HepG2 (cell line): ENCODE data around the gene C1orf198. TPM values are rescaled to one million over a fixed set of nuclear protein-coding genes. Genes with fewer than 3 reads are reported as not detected.

ENCODE experiments used
- ATAC-seq: fragments of 200-7000 bp; cut with Tn5 transposase; 3 replicates; pipeline ENCODE4 v1.9.1; 2020; ENCODE audit warnings: mild to moderate bottlenecking, moderate library complexity
- BruUV-seq: library from RNA; stranded (reverse); fragments of 400-500 nt; replicated peaks from 2 replicates; lab custom pipeline; 2021; lab: Mats Ljungman, UMichigan
- CTCF ChIA-PET: fragments of 300-600 bp; formaldehyde crosslinking; extraction: SDS; loops from one replicate; lab custom pipeline; 2021; ENCODE audit warnings: low total read pairs, inconsistent platforms, low intra/inter-chr PET ratio; lab: Yijun Ruan, JAX
- POLR2A ChIA-PET: fragments of 350-600 bp; sonication (Branson Sonifier 250); formaldehyde crosslinking; loops from one replicate; lab custom pipeline; 2020; ENCODE audit warnings: antibody characterized with exemption, inconsistent platforms; lab: Yijun Ruan, JAX
- DNase-seq: peaks from one replicate; pipeline ENCODE4 v3.0.0-alpha.2; 2015; ENCODE audit warnings: low spot score
- FAIRE-seq: peaks from 3 replicates; lab custom pipeline; 2011; peaks lifted over from hg19 to GRCh38; lab: Jason Lieb, UNC
- H2AFZ ChIP-seq: one replicate; pipeline ENCODE4 v1.6.1; 2011; ENCODE audit warnings: low read length, inconsistent platforms
- H3K27ac ChIP-seq: fragments of 300-600 bp; 3 replicates; pipeline ENCODE4 v1.8.0; 2011; ENCODE audit warnings: mixed run types, mild to moderate bottlenecking, mixed read lengths, low read length, inconsistent platforms; ENCODE audit not compliant: insufficient read depth; ENCODE audit errors: extremely low read length
- H3K27me3 ChIP-seq, 2 experiments: fragments of 200-600 bp in 1 of 2; 2 replicates in 1 of 2; 3 replicates in 1 of 2; pipeline versions ENCODE4 v1.6.0 to v1.8.0; 2011; ENCODE audit warnings: low read length in 2 of 2, mild to moderate bottlenecking in 2 of 2, moderate library complexity in 2 of 2, inconsistent platforms in 1 of 2; ENCODE audit not compliant: insufficient read depth in 2 of 2, control insufficient read depth in 1 of 2
- H3K36me3 ChIP-seq, 2 experiments: fragments of 200-600 bp in 1 of 2; replicated peaks in 1 of 2; 2 replicates in 1 of 2; 3 replicates in 1 of 2; pipeline versions ENCODE4 v1.5.1 to v1.8.0; 2011; ENCODE audit warnings: low read length in 2 of 2, inconsistent platforms in 1 of 2; ENCODE audit not compliant: insufficient read depth in 2 of 2, control insufficient read depth in 1 of 2
- H3K4me1 ChIP-seq: 2 replicates; pipeline ENCODE4 v1.5.1; 2012; ENCODE audit warnings: low read length, inconsistent platforms; ENCODE audit not compliant: insufficient read depth
- H3K4me2 ChIP-seq: 2 replicates; pipeline ENCODE4 v1.6.0; 2011; ENCODE audit warnings: low read depth, low read length, inconsistent platforms
- H3K4me3 ChIP-seq, 3 experiments: fragments of 200-600 bp in 1 of 3; sonication (generic), shearing (Covaris generic) in 1 of 3; replicated peaks in 1 of 3; 2 replicates each; pipeline ENCODE4 v1.5.1; 2011 to 2016; ENCODE audit warnings: low read length in 3 of 3, inconsistent platforms in 2 of 3, low read depth in 2 of 3, mild to moderate bottlenecking in 2 of 3, control low read depth in 1 of 3, mixed read lengths in 1 of 3; ENCODE audit not compliant: insufficient read depth in 1 of 3
- H3K79me2 ChIP-seq: one replicate; pipeline ENCODE4 v1.6.1; 2011; ENCODE audit warnings: low read length, inconsistent platforms; ENCODE audit not compliant: insufficient read depth
- H3K9ac ChIP-seq: 2 replicates; pipeline ENCODE4 v1.6.0; 2011; ENCODE audit warnings: mild to moderate bottlenecking, low read depth, low read length, inconsistent platforms; ENCODE audit not compliant: insufficient read depth
- H3K9me3 ChIP-seq: 2 replicates; pipeline ENCODE4 v1.5.1; 2012; ENCODE audit warnings: mild to moderate bottlenecking, low read length
- H4K20me1 ChIP-seq: 2 replicates; pipeline ENCODE4 v1.6.0; 2011; ENCODE audit warnings: inconsistent platforms, mild to moderate bottlenecking, low read length, moderate library complexity; ENCODE audit not compliant: insufficient read depth
- CBX1 ChIP-seq: IDR thresholded peaks from one replicate; pipeline ENCODE4 v1.6.1; 2016; ENCODE audit warnings: antibody characterized with exemption, low read depth
- ELF1 ChIP-seq: sonication (generic); formaldehyde crosslinking; IDR thresholded peaks from 2 replicates; pipeline ENCODE4 v1.4.0; 2020; ENCODE audit warnings: missing genetic modification reagents
- HNF4G ChIP-seq, 2 experiments: sonication (generic) in 1 of 2; formaldehyde crosslinking in 1 of 2; IDR thresholded peaks; 2 replicates each; pipeline versions ENCODE4 v1.4.0 to v1.6.1; 2011 to 2020; ENCODE audit warnings: borderline replicate concordance in 2 of 2, low read depth in 2 of 2, mild to moderate bottlenecking in 2 of 2, low read length in 1 of 2, missing genetic modification reagents in 1 of 2, moderate library complexity in 1 of 2
- MTA1 ChIP-seq: sonication (generic); formaldehyde crosslinking; IDR thresholded peaks from 2 replicates; pipeline ENCODE4 v1.4.0; 2020; ENCODE audit warnings: missing genetic modification reagents, mild to moderate bottlenecking, borderline replicate concordance
- PLRG1 ChIP-seq: fragments of 450-650 bp; conservative IDR thresholded peaks from 2 replicates; pipeline ENCODE4 v1.6.1; 2016
- RCOR2 ChIP-seq: IDR thresholded peaks from 2 replicates; pipeline ENCODE4 v1.6.1; 2016; ENCODE audit warnings: missing biosample characterization, missing genetic modification reagents
- SIX1 ChIP-seq: sonication (generic); formaldehyde crosslinking; IDR thresholded peaks from 2 replicates; pipeline ENCODE4 v1.4.0; 2020; ENCODE audit warnings: missing genetic modification reagents, borderline replicate concordance
- ZNF670 ChIP-seq: sonication (generic); formaldehyde crosslinking; IDR thresholded peaks from 2 replicates; pipeline ENCODE4 v1.8.0; 2022; ENCODE audit warnings: mild to moderate bottlenecking, missing genetic modification reagents, borderline replicate concordance
- ZNF788 ChIP-seq: sonication (generic); formaldehyde crosslinking; IDR thresholded peaks from 2 replicates; pipeline ENCODE4 v1.5.0; 2020; ENCODE audit warnings: mild to moderate bottlenecking, missing genetic modification reagents, borderline replicate concordance
- WGBS: methylation state at CpG from one replicate; pipeline ENCODE4 v1.1.6; 2017; ENCODE audit warnings: low lambda C conversion rate; 5-methylcytosine and 5-hydroxymethylcytosine counted together
- in situ Hi-C: cut with HindIII; loops from 2 replicates; pipeline ENCODE4 v1.10.0; 2017; ENCODE audit warnings: low pct_unique_long_range_greater_than_20kb; ENCODE audit not compliant: extremely low pct_ligation_motif_present
- intact Hi-C: fragments of 100-400 bp; cut with micrococcal nuclease; formaldehyde crosslinking; loops from one replicate; pipeline ENCODE4 v1.10.0; 2022; ENCODE audit not compliant: unreplicated experiment
- polyA plus RNA-seq, 8 experiments: library from polyadenylated mRNA; depleted of rRNA in 3 of 8; stranded (reverse) in 7 of 8; unstranded in 1 of 8; fragments of >200 nt; fragmentation: Illumina TruSeq in 4 of 8; extraction: Trizol in 4 of 8; gene quantifications; 2 replicates each; pipeline versions ENCODE4 v1.2.1 to v1.2.3, GENCODE V29; 2011 to 2016; ENCODE audit warnings: low read depth in 4 of 8, missing spikeins in 1 of 8, mixed read lengths in 1 of 8; ENCODE audit not compliant: insufficient read depth in 1 of 8
- total RNA-seq, 5 experiments: library from RNA; depleted of rRNA; stranded (reverse); fragments of >200 nt; fragmentation: Illumina TruSeq; extraction: Trizol; gene quantifications; 2 replicates each; pipeline ENCODE4 v1.2.3, GENCODE V29; 2016; ENCODE audit warnings: low read depth in 1 of 5
- TF ChIP-seq, protein P1 (sequence below): IDR thresholded peaks from 2 replicates; pipeline ENCODE4 v1.6.1; 2012; ENCODE audit warnings: inconsistent platforms
- TF ChIP-seq, protein P2 (sequence below): sonication (generic); formaldehyde crosslinking; IDR thresholded peaks from 2 replicates; pipeline ENCODE4 v1.4.0; 2020; ENCODE audit warnings: missing genetic modification reagents
- TF ChIP-seq, protein P3 (sequence below), 2 experiments: fragments of 450-650 bp in 1 of 2; sonication (generic) in 1 of 2; formaldehyde crosslinking; IDR thresholded peaks; 2 replicates each; pipeline versions ENCODE4 v1.5.0 to v1.8.0; 2020 to 2022; ENCODE audit warnings: mild to moderate bottlenecking in 1 of 2, missing genetic modification reagents in 1 of 2
- TF ChIP-seq, protein P4 (sequence below): IDR thresholded peaks from 2 replicates; pipeline ENCODE4 v1.6.1; 2016; ENCODE audit warnings: missing biosample characterization, missing genetic modification reagents, low read depth

C1orf198 gene
- total and polyA plus RNA-seq, 2 of the 13 experiments (the other 11 are each of a cell fraction or from before 2014, with no cell fraction given): 12.7 to 13.4 TPM

DNA sequence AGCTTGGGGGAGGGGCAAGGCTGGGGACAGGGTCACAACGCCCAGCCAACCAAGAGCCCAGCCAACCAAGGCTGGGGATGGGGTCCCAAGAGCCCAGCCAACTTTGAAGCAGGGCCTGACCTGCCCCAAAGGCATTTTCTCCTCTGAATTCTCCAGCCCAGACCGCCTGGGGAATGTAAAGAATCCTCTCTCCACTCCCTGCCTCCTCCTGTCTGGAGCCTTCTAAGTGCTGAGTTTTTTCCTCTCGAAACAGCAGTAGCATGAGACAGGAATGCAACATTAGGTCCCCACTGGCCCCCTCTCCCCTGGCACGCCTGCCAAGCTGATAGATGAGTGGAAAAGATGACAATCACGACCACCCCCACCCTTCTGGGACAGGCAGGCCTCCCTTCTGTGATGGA lies 17.0 kb downstream of the C1orf198 start:
- ATAC-seq: no peak
- Histone ChIP-seq H3K27ac (no peak overlapping the region), H3K36me3 (peaks cover 6 to 28% of the 10 kb centered on the region in 2 experiments), H3K9me3 (peaks cover 7% of the 10 kb centered on the region; the same call in 1 of the 2 replicates), H3K79me2 (no peaks in the 10 kb centered on the region), H3K4me2 (no peak overlapping the region), H3K27me3 (no peaks in the 10 kb centered on the region), H3K4me3 (no peak overlapping the region), H4K20me1 (no peaks in the 10 kb centered on the region), H3K9ac (no peak overlapping the region)
- in situ Hi-C loops: no loop called here
- CTCF ChIA-PET: no interaction called here
- POLR2A ChIA-PET: no interaction called here
- TF ChIP-seq, protein P1, sequence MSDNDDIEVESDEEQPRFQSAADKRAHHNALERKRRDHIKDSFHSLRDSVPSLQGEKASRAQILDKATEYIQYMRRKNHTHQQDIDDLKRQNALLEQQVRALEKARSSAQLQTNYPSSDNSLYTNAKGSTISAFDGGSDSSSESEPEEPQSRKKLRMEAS: no peak
- TF ChIP-seq, protein P2, sequence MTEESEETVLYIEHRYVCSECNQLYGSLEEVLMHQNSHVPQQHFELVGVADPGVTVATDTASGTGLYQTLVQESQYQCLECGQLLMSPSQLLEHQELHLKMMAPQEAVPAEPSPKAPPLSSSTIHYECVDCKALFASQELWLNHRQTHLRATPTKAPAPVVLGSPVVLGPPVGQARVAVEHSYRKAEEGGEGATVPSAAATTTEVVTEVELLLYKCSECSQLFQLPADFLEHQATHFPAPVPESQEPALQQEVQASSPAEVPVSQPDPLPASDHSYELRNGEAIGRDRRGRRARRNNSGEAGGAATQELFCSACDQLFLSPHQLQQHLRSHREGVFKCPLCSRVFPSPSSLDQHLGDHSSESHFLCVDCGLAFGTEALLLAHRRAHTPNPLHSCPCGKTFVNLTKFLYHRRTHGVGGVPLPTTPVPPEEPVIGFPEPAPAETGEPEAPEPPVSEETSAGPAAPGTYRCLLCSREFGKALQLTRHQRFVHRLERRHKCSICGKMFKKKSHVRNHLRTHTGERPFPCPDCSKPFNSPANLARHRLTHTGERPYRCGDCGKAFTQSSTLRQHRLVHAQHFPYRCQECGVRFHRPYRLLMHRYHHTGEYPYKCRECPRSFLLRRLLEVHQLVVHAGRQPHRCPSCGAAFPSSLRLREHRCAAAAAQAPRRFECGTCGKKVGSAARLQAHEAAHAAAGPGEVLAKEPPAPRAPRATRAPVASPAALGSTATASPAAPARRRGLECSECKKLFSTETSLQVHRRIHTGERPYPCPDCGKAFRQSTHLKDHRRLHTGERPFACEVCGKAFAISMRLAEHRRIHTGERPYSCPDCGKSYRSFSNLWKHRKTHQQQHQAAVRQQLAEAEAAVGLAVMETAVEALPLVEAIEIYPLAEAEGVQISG: no peak
- TF ChIP-seq, all 625 proteins: peak for 0
- DNase-seq: no peak
- Histone ChIP-seq H2AFZ (no peak overlapping the region), H3K4me1 (no peaks in the 10 kb centered on the region)
- intact Hi-C loops: no loop called here
- FAIRE-seq: no peak
- WGBS: 97% methylated on average over 4 of the region's 5 CpGs
- BruUV-seq: no TSS peak

DNA sequence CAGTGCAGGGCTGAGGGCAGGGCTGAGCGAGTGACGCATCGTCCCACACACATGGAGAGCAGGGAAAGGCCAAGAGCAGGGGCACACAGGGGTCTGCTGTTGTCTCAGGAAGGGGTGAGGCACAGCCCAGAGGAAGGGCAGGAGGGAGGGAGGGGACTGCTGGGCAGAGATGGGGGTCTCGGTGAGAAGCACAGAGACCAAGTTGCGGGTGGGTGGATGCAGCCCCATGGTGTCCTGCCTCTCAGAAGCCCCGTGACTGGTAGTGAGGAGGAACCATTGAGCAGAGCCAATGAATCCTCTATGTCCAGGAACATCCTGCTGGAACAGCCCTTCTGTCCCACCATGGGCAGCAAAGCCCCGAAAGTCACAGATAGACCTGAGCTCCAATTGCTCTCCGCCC lies 17.8 kb downstream of the C1orf198 start:
- ChIA-PET POLR2A (no interaction called here), CTCF (no interaction called here)
- no peak overlapping the region for H3K27ac ChIP-seq
- DNase-seq: no peak
- H4K20me1 ChIP-seq: no peaks in the 10 kb centered on the region
- 93% methylated on average over 6 of the region's 8 CpGs for WGBS
- FAIRE-seq: no peak
- no TSS peak for BruUV-seq
- no peak overlapping the region for H3K4me3 ChIP-seq
- H3K9ac ChIP-seq: no peak overlapping the region
- intact Hi-C loops: no loop called here
- in situ Hi-C loops: no loop called here
- no peak for ATAC-seq
- no peaks in the 10 kb centered on the region for H3K4me1 ChIP-seq
- no peak overlapping the region for H2AFZ ChIP-seq
- no peaks in the 10 kb centered on the region for H3K79me2 ChIP-seq
- peaks cover 6 to 26% of the 10 kb centered on the region in 2 experiments for H3K36me3 ChIP-seq
- no peak overlapping the region for H3K4me2 ChIP-seq
- H3K9me3 ChIP-seq: peaks cover 7% of the 10 kb centered on the region; the same call in 1 of the 2 replicates
- no peaks in the 10 kb centered on the region for H3K27me3 ChIP-seq
- TF ChIP-seq ELF1 (no peak), HNF4G (IDR thresholded peaks at IDR 0.05; ENCODE audit: borderline replicate concordance, low read depth, low read length) (no peak), HNF4G (CRISPR knock-in tag; IDR thresholded peaks at IDR 0.05; ENCODE audit: borderline replicate concordance, low read depth) (no peak), PLRG1 (no peak), ZNF670 (CRISPR knock-in tag) (no peak), CBX1 (no peak), ZNF788 (CRISPR knock-in tag) (no peak), MTA1 (CRISPR knock-in tag) (no peak), RCOR2 (CRISPR knock-in tag) (no peak), SIX1 (CRISPR knock-in tag) (no peak)
- TF ChIP-seq, protein P3, sequence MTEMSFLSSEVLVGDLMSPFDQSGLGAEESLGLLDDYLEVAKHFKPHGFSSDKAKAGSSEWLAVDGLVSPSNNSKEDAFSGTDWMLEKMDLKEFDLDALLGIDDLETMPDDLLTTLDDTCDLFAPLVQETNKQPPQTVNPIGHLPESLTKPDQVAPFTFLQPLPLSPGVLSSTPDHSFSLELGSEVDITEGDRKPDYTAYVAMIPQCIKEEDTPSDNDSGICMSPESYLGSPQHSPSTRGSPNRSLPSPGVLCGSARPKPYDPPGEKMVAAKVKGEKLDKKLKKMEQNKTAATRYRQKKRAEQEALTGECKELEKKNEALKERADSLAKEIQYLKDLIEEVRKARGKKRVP (CRISPR knock-in tag; IDR thresholded peaks at IDR 0.05): no peak
- TF ChIP-seq, protein P4, sequence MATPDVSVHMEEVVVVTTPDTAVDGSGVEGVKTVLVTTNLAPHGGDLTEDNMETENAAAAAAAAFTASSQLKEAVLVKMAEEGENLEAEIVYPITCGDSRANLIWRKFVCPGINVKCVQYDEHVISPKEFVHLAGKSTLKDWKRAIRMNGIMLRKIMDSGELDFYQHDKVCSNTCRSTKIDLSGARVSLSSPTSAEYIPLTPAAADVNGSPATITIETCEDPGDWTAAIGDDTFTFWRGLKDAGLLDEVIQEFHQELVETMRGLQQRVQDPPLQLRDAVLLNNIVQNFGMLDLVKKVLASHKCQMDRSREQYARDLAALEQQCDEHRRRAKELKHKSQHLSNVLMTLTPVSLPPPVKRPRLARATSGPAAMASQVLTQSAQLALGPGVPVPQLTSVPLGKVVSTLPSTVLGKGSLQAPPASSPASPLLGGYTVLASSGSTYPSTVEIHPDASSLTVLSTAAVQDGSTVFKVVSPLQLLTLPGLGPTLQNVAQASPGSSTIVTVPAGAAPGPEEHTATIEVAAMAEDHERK (CRISPR knock-in tag): no peak
